GM21717 (cell line): Measurements from ENCODE around the gene VSIG1.

ENCODE experiments used
- ATAC-seq: cut with Tn5 transposase; IDR thresholded peaks from one replicate; pipeline ENCODE4 v1.9.1; 2021; ENCODE audit warnings: mild to moderate bottlenecking, moderate library complexity; ENCODE audit not compliant: unreplicated experiment

The VSIG1 gene

GRCh38 chrX:108044554-108045256, at the start of gene VSIG1:
Gene VSIG1, plus strand, starts transcription at chrX:108045065. Its CDS starts 66 bp downstream, at chrX:108045131.
- ATAC-seq = no peak

DNA sequence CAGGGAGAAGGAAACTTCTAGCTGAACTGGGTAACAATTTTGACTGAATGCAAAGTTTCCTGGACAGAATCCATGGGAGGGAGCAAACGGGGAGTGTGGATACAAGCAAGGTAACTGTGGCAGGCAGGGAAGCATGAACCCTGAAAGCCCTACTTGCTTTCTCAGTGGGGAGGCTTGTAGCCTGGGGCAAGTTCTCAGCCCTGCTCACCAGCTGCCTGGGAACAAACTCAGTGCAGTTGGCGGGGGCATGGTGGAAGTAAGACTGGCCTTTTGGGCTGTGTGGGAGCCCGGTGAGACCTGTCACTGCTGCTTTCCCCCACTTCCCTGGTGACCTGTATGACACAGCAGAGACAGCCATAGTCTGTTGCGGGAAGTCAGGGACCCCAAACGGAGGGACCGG, 48.7 kb upstream of the VSIG1 start:
- no peak for ATAC-seq

- peak; percentile 38 for ATAC-seq
Measured at GRCh38 chrX:108000751-108001150, 44.1 kb upstream of the VSIG1 start.

GRCh38 chrX:108001218-108001814, 43.5 kb upstream of the VSIG1 start:
- peak; percentile 76 for ATAC-seq

GRCh38 chrX:108018656-108019381, 26.0 kb upstream of the VSIG1 start:
- no peak for ATAC-seq

GRCh38 chrX:108019382-108019875, 25.4 kb upstream of the VSIG1 start:
- no peak for ATAC-seq

GRCh38 chrX:108020631-108021030, 24.2 kb upstream of the VSIG1 start:
- no peak for ATAC-seq

GRCh38 chrX:108022491-108023089, 22.3 kb upstream of the VSIG1 start:
- no peak for ATAC-seq

DNA sequence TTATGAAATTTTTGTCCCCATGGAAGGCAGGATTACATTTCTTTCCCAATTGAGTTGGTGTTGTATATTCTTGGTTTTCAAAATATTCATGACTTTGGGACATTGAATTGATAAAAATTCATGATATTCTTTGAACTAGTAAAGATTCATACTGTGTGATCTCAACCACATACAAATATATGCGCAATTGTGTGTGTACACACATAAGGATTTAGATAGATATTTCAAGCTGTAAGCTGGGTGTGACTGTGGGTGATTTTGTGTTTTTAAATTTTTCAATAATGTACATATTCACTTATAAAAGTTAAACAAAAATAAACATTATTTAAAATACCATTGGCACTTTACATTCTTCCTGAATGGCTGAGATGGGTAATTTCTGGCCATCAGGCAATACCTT, 19.5 kb upstream of the VSIG1 start:
- no peak for ATAC-seq

DNA sequence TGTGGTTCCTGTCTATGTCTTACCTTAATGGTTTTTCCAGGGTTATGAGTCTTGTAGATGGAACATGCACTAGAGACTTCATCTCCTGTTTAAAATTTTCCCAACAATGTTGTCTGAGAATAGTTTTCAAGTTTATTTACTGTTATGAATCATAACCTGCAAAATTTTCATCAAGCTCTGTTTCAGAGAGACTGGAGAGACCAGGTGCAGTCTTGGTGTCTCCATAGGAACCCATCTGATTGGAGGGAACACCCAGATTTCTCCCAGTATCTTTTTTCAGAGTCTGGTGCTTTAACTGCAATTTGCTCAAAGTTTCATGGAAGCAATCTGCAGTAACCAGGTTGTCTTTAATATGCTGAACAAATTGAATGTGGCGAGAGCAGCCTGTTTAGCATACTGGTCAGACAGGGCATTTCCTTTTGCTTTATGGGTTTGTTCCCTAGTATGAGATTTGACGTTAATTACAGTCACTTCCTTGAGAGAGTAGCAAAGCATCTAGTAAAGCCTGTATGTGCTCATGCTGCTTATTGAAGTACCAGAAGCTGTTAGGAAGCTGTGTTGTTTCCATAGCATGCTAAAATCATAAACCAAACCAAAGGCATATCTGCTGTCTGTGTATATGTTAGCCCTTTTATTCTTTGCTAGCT, 18.8 kb upstream of the VSIG1 start:
- ATAC-seq = no peak

GRCh38 chrX:108028854-108029253, 16.0 kb upstream of the VSIG1 start:
- ATAC-seq = no peak

DNA sequence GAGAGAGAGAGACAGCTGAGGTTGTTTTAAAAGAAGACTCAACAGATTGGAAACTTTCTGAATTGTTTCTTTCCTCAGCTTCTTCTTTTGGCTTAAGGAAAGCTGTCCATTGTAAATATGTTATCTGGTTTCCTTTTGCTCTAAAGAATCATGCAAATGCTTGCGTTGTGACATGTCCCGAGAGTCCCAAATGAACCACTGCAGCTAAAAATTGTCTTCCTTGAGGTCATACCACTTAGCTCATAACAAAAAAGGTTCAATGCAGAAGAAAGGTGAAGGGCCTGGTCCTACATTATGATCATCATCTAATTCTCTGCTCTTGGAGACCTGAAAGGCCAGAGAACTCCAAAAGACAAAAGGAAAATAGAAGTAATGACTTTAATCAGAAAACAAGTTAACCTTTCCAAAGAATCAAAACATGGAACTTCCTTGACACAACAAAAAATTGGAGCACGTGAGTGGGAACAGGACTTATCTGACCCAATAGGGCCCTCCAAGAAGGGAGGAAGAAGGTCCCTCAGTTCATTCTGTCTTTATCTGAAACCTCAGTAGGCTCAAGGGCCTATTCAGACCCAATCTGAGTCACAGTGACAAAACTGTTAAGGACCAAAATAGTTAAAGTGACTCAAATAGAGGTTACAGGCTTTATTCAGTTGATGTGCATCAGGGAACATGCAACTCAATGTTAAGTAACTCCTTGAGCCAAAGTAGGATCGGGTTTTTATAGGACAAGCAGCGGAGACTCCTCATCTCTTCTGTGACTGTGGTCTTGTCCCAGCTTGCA, 14.7 kb upstream of the VSIG1 start:
- ATAC-seq = peak; percentile 65

DNA sequence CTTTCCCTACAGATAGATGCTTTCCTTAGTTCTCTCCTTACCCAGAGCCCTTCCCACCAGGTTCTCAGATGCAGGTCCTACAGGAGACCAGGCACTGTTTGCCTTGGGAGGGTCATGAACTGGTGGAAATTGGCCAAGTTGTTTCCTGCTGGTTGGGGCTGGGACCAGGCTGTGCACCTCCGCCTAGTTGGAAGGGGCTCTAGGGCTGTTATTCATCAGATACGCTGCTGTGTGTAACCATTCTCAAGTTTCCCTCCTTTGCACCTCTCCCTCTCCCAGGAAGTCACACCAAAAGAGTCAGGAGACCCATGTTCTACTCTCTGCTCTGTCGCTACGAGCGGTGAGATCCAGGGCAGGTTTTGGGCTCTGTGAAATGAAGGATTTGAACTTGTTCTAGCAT, 11.9 kb upstream of the VSIG1 start:
- no peak for ATAC-seq

- no peak for ATAC-seq
Measured at GRCh38 chrX:108033890-108034289, 11.0 kb upstream of the VSIG1 start.

DNA sequence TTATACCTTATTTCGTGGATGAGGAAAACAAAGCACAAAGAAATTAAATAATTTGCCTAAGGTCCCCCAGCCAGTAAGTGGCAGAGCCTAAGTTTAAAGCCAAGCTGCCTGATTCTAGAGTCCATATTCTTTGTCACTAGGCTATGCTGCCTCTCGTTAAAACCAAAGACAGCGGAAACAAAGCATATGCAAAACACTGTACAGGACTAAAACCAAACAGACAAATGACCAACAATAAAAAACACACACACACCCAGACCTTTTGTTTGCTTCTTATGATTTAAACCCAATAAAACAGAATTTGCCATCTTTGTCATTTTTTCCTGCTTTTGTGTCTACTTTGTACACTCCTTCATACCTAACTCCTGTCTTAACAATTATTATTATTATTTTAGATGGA, 10.1 kb upstream of the VSIG1 start:
- no peak for ATAC-seq

GRCh38 chrX:108036298-108036973, 8.4 kb upstream of the VSIG1 start:
- no peak for ATAC-seq

DNA sequence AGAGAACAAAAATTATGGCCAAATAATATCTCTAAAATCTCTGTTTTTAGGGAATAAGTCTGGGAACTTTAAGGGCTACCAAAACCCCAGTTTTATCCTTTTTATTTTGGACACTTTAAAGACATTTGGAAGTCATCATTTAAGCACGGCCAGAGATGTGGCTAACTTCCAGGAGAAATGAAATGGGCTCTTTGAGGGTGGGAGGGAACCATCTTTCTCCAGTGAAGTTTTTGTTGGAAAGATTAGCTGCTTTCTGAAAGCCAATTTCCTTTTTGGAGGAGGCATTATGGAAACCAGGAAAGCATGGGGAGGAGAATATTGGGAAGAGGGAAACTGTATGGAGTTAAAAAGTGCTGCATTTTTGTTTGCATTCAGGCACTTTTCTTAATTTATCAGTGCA, 4.8 kb downstream of the VSIG1 start:
- ATAC-seq = no peak

DNA sequence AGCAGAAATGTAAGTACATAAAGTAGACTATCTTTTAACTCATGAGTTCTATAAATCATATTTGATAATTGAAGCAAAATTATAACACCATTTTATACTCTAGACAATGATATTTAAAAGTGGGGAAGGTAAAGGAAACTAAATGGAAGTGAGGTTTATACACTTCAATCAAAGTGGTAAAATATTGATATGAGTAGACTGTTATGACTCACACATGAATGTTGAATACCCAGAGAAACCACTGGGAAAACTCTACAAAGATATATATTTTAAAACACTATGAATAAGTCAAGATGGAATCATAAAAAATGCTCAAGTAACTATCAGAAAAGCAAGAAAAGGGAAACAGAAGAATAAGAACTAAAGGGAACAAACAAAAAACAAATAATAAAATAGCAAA, 8.4 kb downstream of the VSIG1 start:
- ATAC-seq = no peak

- ATAC-seq = no peak
Measured at GRCh38 chrX:108055546-108055945, 10.7 kb downstream of the VSIG1 start.

GRCh38 chrX:108059801-108060200, 14.9 kb downstream of the VSIG1 start:
- ATAC-seq = no peak
